ENCODE data around the gene FBXO34.

DNA sequence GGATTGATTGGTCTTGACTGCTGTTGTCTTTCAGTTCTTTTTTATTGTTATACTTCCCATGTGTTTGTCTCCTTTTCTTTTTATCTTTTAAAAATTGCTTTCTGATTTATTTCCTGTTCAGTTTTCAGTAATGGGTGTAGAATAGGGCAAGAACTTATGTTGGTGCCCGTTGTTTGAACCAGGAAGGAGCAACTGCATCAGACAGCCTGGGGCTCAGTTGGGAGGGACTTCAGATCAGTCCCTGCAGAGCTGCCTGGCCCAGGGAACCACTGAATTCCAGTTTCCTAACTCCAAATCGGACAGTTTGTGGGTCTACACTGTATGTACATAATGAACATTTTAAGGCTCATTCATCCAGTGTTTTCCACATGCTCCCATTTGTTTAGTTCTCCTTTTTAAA, 64.9 kb downstream of the FBXO34 start:
- TF ChIP-seq, protein P1, sequence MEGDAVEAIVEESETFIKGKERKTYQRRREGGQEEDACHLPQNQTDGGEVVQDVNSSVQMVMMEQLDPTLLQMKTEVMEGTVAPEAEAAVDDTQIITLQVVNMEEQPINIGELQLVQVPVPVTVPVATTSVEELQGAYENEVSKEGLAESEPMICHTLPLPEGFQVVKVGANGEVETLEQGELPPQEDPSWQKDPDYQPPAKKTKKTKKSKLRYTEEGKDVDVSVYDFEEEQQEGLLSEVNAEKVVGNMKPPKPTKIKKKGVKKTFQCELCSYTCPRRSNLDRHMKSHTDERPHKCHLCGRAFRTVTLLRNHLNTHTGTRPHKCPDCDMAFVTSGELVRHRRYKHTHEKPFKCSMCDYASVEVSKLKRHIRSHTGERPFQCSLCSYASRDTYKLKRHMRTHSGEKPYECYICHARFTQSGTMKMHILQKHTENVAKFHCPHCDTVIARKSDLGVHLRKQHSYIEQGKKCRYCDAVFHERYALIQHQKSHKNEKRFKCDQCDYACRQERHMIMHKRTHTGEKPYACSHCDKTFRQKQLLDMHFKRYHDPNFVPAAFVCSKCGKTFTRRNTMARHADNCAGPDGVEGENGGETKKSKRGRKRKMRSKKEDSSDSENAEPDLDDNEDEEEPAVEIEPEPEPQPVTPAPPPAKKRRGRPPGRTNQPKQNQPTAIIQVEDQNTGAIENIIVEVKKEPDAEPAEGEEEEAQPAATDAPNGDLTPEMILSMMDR (IDR thresholded peaks at IDR 0.05 in 4 of 5, conservative IDR thresholded peaks at IDR 0.05 in 1 of 5) = no peak
- no peak for TF ChIP-seq POLR2A (IDR thresholded peaks at IDR 0.05)
